HEK293 (cell line): ENCODE measurements around the gene BCAS3.

Source experiments
- ATF2 ChIP-seq: fragments of 450-650 bp; formaldehyde crosslinking; IDR thresholded peaks from 2 replicates; pipeline ENCODE4 v1.5.1; 2016; ENCODE audit warnings: missing biosample characterization, missing genetic modification characterization, low read depth
- FEZF1 ChIP-seq: fragments of 450-650 bp; formaldehyde crosslinking; IDR thresholded peaks from 2 replicates; pipeline ENCODE4 v1.5.1; 2016; ENCODE audit warnings: missing biosample characterization, missing genetic modification characterization
- GLIS1 ChIP-seq: fragments of 450-650 bp; formaldehyde crosslinking; IDR thresholded peaks from 2 replicates; pipeline ENCODE4 v1.5.1; 2016; ENCODE audit warnings: missing biosample characterization, missing genetic modification characterization
- KLF7 ChIP-seq: fragments of 450-650 bp; formaldehyde crosslinking; IDR thresholded peaks from 2 replicates; pipeline ENCODE4 v1.5.1; 2016; ENCODE audit warnings: missing biosample characterization, missing genetic modification characterization, borderline replicate concordance
- MEIS1 ChIP-seq: sonication (generic); formaldehyde crosslinking; IDR thresholded peaks from 2 replicates; pipeline ENCODE4 v1.8.1; 2022; ENCODE audit warnings: missing genetic modification reagents, mild to moderate bottlenecking, borderline replicate concordance
- PRDM1 ChIP-seq: fragments of 450-650 bp; formaldehyde crosslinking; IDR thresholded peaks from 2 replicates; pipeline ENCODE4; 2016; ENCODE audit warnings: missing biosample characterization, missing genetic modification characterization
- PRDM6 ChIP-seq: fragments of 450-650 bp; formaldehyde crosslinking; IDR thresholded peaks from 2 replicates; pipeline ENCODE4 v1.5.1; 2017; ENCODE audit warnings: missing biosample characterization, missing genetic modification characterization
- SP3 ChIP-seq: fragments of 450-650 bp; formaldehyde crosslinking; IDR thresholded peaks from 2 replicates; pipeline ENCODE4 v1.5.1; 2016; ENCODE audit warnings: missing biosample characterization, missing genetic modification characterization
- SP7 ChIP-seq: fragments of 450-650 bp; formaldehyde crosslinking; IDR thresholded peaks from 2 replicates; pipeline ENCODE4 v1.5.1; 2016; ENCODE audit warnings: missing biosample characterization, missing genetic modification characterization
- TCF7L2 ChIP-seq: IDR thresholded peaks from 2 replicates; pipeline ENCODE4 v1.6.1; 2011; ENCODE audit warnings: low read depth, mild to moderate bottlenecking, inconsistent platforms, low read length, moderate library complexity, borderline replicate concordance
- WT1 ChIP-seq: fragments of 450-650 bp; formaldehyde crosslinking; IDR thresholded peaks from 2 replicates; pipeline ENCODE4 v1.5.1; 2016; ENCODE audit warnings: missing biosample characterization, missing genetic modification characterization
- ZBTB1 ChIP-seq: fragments of 450-650 bp; formaldehyde crosslinking; IDR thresholded peaks from 2 replicates; pipeline ENCODE4 v1.5.1; 2016; ENCODE audit warnings: missing biosample characterization, missing genetic modification characterization
- ZBTB8A ChIP-seq: fragments of 450-650 bp; formaldehyde crosslinking; IDR thresholded peaks from 2 replicates; pipeline ENCODE4 v1.5.1; 2016; ENCODE audit warnings: missing biosample characterization, missing genetic modification characterization
- ZEB2 ChIP-seq: fragments of 450-650 bp; formaldehyde crosslinking; IDR thresholded peaks from 2 replicates; pipeline ENCODE4 v1.5.1; 2016; ENCODE audit warnings: missing biosample characterization, missing genetic modification characterization
- ZNF2 ChIP-seq: fragments of 450-650 bp; formaldehyde crosslinking; IDR thresholded peaks from 2 replicates; pipeline ENCODE4 v1.5.1; 2016; ENCODE audit warnings: missing biosample characterization, missing genetic modification characterization
- ZNF214 ChIP-seq: fragments of 450-650 bp; formaldehyde crosslinking; IDR thresholded peaks from 2 replicates; pipeline ENCODE4 v1.5.1; 2017; ENCODE audit warnings: missing biosample characterization, mild to moderate bottlenecking, missing genetic modification characterization, borderline replicate concordance
- ZNF221 ChIP-seq: fragments of 450-650 bp; formaldehyde crosslinking; IDR thresholded peaks from 2 replicates; pipeline ENCODE4 v1.5.1; 2017; ENCODE audit warnings: missing biosample characterization, missing genetic modification characterization, borderline replicate concordance
- ZNF292 ChIP-seq: fragments of 450-650 bp; formaldehyde crosslinking; IDR thresholded peaks from 2 replicates; pipeline ENCODE4 v1.5.1; 2016; ENCODE audit warnings: low read depth, missing biosample characterization, missing genetic modification characterization, borderline replicate concordance
- ZNF362 ChIP-seq: fragments of 450-650 bp; formaldehyde crosslinking; IDR thresholded peaks from 2 replicates; pipeline ENCODE4 v1.5.1; 2016; ENCODE audit warnings: missing biosample characterization, missing genetic modification characterization
- ZNF366 ChIP-seq: fragments of 450-650 bp; formaldehyde crosslinking; conservative IDR thresholded peaks from 2 replicates; pipeline ENCODE4 v1.5.1; 2016; ENCODE audit warnings: missing biosample characterization, missing genetic modification characterization
- ZNF501 ChIP-seq: fragments of 450-650 bp; formaldehyde crosslinking; IDR thresholded peaks from 2 replicates; pipeline ENCODE4 v1.5.1; 2016; ENCODE audit warnings: missing biosample characterization, missing genetic modification characterization
- ZNF548 ChIP-seq: fragments of 450-650 bp; formaldehyde crosslinking; IDR thresholded peaks from 2 replicates; pipeline ENCODE4 v1.5.1; 2016; ENCODE audit warnings: missing biosample characterization, missing genetic modification characterization
- ZNF549 ChIP-seq: fragments of 450-650 bp; IDR thresholded peaks from 2 replicates; pipeline ENCODE4 v1.5.1; 2018; ENCODE audit warnings: missing biosample characterization, missing genetic modification characterization, mild to moderate bottlenecking, inconsistent platforms, moderate library complexity
- ZNF558 ChIP-seq: fragments of 450-650 bp; formaldehyde crosslinking; IDR thresholded peaks from 2 replicates; pipeline ENCODE4 v1.5.1; 2016; ENCODE audit warnings: missing biosample characterization, missing genetic modification characterization
- ZNF560 ChIP-seq: fragments of 450-650 bp; formaldehyde crosslinking; IDR thresholded peaks from 2 replicates; pipeline ENCODE4 v1.5.1; 2017; ENCODE audit warnings: missing biosample characterization, missing genetic modification characterization, borderline replicate concordance
- ZNF596 ChIP-seq: fragments of 450-650 bp; IDR thresholded peaks from 2 replicates; pipeline ENCODE4 v1.5.0; 2018; ENCODE audit warnings: missing biosample characterization, mild to moderate bottlenecking, missing genetic modification characterization, moderate library complexity
- ZNF600 ChIP-seq: fragments of 450-650 bp; formaldehyde crosslinking; IDR thresholded peaks from 2 replicates; pipeline ENCODE4 v1.5.1; 2016; ENCODE audit warnings: missing biosample characterization, missing genetic modification characterization
- ZNF664 ChIP-seq: fragments of 450-650 bp; formaldehyde crosslinking; IDR thresholded peaks from 2 replicates; pipeline ENCODE4 v1.5.1; 2016; ENCODE audit warnings: missing biosample characterization, missing genetic modification characterization
- ZNF785 ChIP-seq: fragments of 450-650 bp; formaldehyde crosslinking; IDR thresholded peaks from 2 replicates; pipeline ENCODE4 v1.5.1; 2016; ENCODE audit warnings: missing biosample characterization, missing genetic modification characterization
- ZSCAN16 ChIP-seq: fragments of 450-650 bp; formaldehyde crosslinking; IDR thresholded peaks from 2 replicates; pipeline ENCODE4 v1.5.1; 2016; ENCODE audit warnings: missing biosample characterization, missing genetic modification characterization
- TF ChIP-seq, protein P1 (sequence below): fragments of 450-650 bp; formaldehyde crosslinking; IDR thresholded peaks from 2 replicates; pipeline ENCODE4 v1.5.1; 2016; ENCODE audit warnings: missing biosample characterization, missing genetic modification characterization

The BCAS3 gene

GRCh38 chr17:61335845-61336655 is 658.4 kb downstream of the BCAS3 start (continued):
- TF ChIP-seq ZNF600: peak; percentile 98
- TF ChIP-seq PRDM6 (tag by site-specific recombination): peak; percentile 99
- no peak for TF ChIP-seq ZNF785
- TF ChIP-seq ZBTB1: peak; percentile 87; the same call in 1 of the 2 replicates
- peak; percentile 89 for TF ChIP-seq ZSCAN16 (tag by site-specific recombination)
- TF ChIP-seq ZNF2 (tag by site-specific recombination): peak; percentile 91; the same call in 1 of the 2 replicates
- TF ChIP-seq SP7: peak; percentile 98
- TF ChIP-seq ZNF362: peak; percentile 68
- peak; percentile 84 for TF ChIP-seq ATF2
- TF ChIP-seq KLF7 (tag by site-specific recombination): peak; percentile 92
- TF ChIP-seq TCF7L2: peak; percentile 95
- TF ChIP-seq ZNF548 (tag by site-specific recombination): no peak
- peak; percentile 95 for TF ChIP-seq ZEB2
- TF ChIP-seq ZBTB8A: peak; percentile 74
- TF ChIP-seq ZNF549 (tag by site-specific recombination): no peak
- peak; percentile 97 for TF ChIP-seq WT1 (tag by site-specific recombination)
- peak; percentile 60; the same call in 1 of the 2 replicates for TF ChIP-seq MEIS1 (CRISPR knock-in tag)
- peak; percentile 85 for TF ChIP-seq ZNF558 (tag by site-specific recombination)
- peak; percentile 99 for TF ChIP-seq ZNF366 (tag by site-specific recombination)
- peak; percentile 81 for TF ChIP-seq ZNF501 (tag by site-specific recombination)
- TF ChIP-seq GLIS1: peak; percentile 90
- TF ChIP-seq ZNF560 (tag by site-specific recombination): no peak
- peak; percentile 98 for TF ChIP-seq FEZF1 (tag by site-specific recombination)
- peak; percentile 90; the same call in 1 of the 2 replicates for TF ChIP-seq ZNF221 (tag by site-specific recombination)
- TF ChIP-seq ZNF596 (tag by site-specific recombination): peak; percentile 71
- TF ChIP-seq SP3: peak; percentile 52
- no peak for TF ChIP-seq ZNF292
- TF ChIP-seq, protein P1, sequence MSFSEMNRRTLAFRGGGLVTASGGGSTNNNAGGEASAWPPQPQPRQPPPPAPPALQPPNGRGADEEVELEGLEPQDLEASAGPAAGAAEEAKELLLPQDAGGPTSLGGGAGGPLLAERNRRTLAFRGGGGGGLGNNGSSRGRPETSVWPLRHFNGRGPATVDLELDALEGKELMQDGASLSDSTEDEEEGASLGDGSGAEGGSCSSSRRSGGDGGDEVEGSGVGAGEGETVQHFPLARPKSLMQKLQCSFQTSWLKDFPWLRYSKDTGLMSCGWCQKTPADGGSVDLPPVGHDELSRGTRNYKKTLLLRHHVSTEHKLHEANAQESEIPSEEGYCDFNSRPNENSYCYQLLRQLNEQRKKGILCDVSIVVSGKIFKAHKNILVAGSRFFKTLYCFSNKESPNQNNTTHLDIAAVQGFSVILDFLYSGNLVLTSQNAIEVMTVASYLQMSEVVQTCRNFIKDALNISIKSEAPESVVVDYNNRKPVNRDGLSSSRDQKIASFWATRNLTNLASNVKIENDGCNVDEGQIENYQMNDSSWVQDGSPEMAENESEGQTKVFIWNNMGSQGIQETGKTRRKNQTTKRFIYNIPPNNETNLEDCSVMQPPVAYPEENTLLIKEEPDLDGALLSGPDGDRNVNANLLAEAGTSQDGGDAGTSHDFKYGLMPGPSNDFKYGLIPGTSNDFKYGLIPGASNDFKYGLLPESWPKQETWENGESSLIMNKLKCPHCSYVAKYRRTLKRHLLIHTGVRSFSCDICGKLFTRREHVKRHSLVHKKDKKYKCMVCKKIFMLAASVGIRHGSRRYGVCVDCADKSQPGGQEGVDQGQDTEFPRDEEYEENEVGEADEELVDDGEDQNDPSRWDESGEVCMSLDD (tag by site-specific recombination): no peak; the same call in 1 of the 2 replicates
- no peak; the same call in 1 of the 2 replicates for TF ChIP-seq ZNF214
- TF ChIP-seq PRDM1 (tag by site-specific recombination): no peak
- TF ChIP-seq ZNF664 (tag by site-specific recombination): peak; percentile 76
